ENCODE measurements around the gene PHAF1. TPM values are rescaled to one million over a fixed set of nuclear protein-coding genes. Genes with fewer than 3 reads are reported as not detected.

PHAF1 gene
- total RNA-seq, 2 donors from 2014 or later: 10.3 TPM

- DNase-seq (ENCODE audit: low spot score): no peak
- H3K27ac ChIP-seq: peak overlapping the region; percentile 89 to 97
- no peaks in the 10 kb centered on the region for H3K36me3 ChIP-seq
- peak overlapping the region; percentile 68 to 72 for H3K4me3 ChIP-seq
- no peak for TF ChIP-seq CTCF (IDR thresholded peaks at IDR 0.05)
- H3K4me1 ChIP-seq: peaks cover 0 to 29% of the 10 kb centered on the region in 2 donors
- H3K27me3 ChIP-seq: no peaks in the 10 kb centered on the region
- no peaks in the 10 kb centered on the region for H3K9me3 ChIP-seq
Measured at GRCh38 chr16:67184453-67184994, 74.8 kb downstream of the PHAF1 start.

- peak; percentile 81 to 91 for TF ChIP-seq CTCF (IDR thresholded peaks at IDR 0.05)
- peaks cover 0 to 29% of the 10 kb centered on the region in 2 donors for H3K4me1 ChIP-seq
- no peaks in the 10 kb centered on the region for H3K36me3 ChIP-seq
- peak; percentile 93 for DNase-seq (ENCODE audit: low spot score)
- H3K4me3 ChIP-seq: peak overlapping the region in 1 of 2 donors; percentile 72
- no peaks in the 10 kb centered on the region for H3K27me3 ChIP-seq
- no peak overlapping the region for H3K27ac ChIP-seq
- H3K9me3 ChIP-seq: no peaks in the 10 kb centered on the region
Measured at GRCh38 chr16:67184995-67185650, 75.4 kb downstream of the PHAF1 start.

GRCh38 chr16:67185651-67186134, 76.0 kb downstream of the PHAF1 start:
- H3K36me3 ChIP-seq: no peaks in the 10 kb centered on the region
- no peaks in the 10 kb centered on the region for H3K9me3 ChIP-seq
- TF ChIP-seq CTCF (IDR thresholded peaks at IDR 0.05): no peak
- H3K27me3 ChIP-seq: no peaks in the 10 kb centered on the region
- no peak overlapping the region for H3K4me3 ChIP-seq
- H3K27ac ChIP-seq: no peak overlapping the region
- no peak for DNase-seq (ENCODE audit: low spot score)
- H3K4me1 ChIP-seq: peaks cover 0 to 29% of the 10 kb centered on the region in 2 donors

GRCh38 chr16:67186550-67186950, 76.8 kb downstream of the PHAF1 start:
- TF ChIP-seq CTCF (IDR thresholded peaks at IDR 0.05): no peak
- Histone ChIP-seq H3K4me3 (no peak overlapping the region), H3K4me1 (peaks cover 0 to 37% of the 10 kb centered on the region in 2 donors), H3K27ac (no peak overlapping the region), H3K27me3 (no peaks in the 10 kb centered on the region), H3K9me3 (no peaks in the 10 kb centered on the region), H3K36me3 (no peaks in the 10 kb centered on the region)
- no peak for DNase-seq (ENCODE audit: low spot score)

- Histone ChIP-seq H3K4me3 (no peak overlapping the region), H3K4me1 (peaks cover 0 to 39% of the 10 kb centered on the region in 2 donors), H3K27me3 (no peaks in the 10 kb centered on the region), H3K9me3 (no peaks in the 10 kb centered on the region), H3K36me3 (no peaks in the 10 kb centered on the region), H3K27ac (no peak overlapping the region)
- DNase-seq (ENCODE audit: low spot score): no peak
- no peak for TF ChIP-seq CTCF (IDR thresholded peaks at IDR 0.05)
Measured at GRCh38 chr16:67187175-67187890, 77.6 kb downstream of the PHAF1 start.

All from right atrium auricular region (tissue), 2 donors.